ENCODE data around the gene CSNK2A2.

- TF ChIP-seq CTCF (IDR thresholded peaks at IDR 0.05; ENCODE audit: insufficient read depth, low read length, poor library complexity, severe bottlenecking), result no peak
- TF ChIP-seq EZH2phosphoT487 (conservative IDR thresholded peaks at IDR 0.05; ENCODE audit: low read length), result no peak
Measured at GRCh38 chr16:58177353-58177710, 20.6 kb downstream of the CSNK2A2 start.
